Activated CD4-positive, alpha-beta T cell treated with anti-CD3 and anti-CD28 coated beads for 36 hours (primary cell): ENCODE data around the gene CUX1. TPM values are rescaled to one million over a fixed set of nuclear protein-coding genes. Genes with fewer than 3 reads are reported as not detected.
"Not testable (repeated sequence)": the region's sequence is repeated elsewhere in the genome, so short reads cannot be mapped to it uniquely, and the experiment has no call there.

Experiments used
- ATAC-seq: fragments of 200-7000 bp; cut with Tn5 transposase; one replicate; pipeline ENCODE4 v1.10.0; 2021; ENCODE audit warnings: mild to moderate bottlenecking, moderate library complexity
- CTCF ChIA-PET: fragments of 350-600 bp; sonication (Branson Sonifier 250); formaldehyde crosslinking; loops from one replicate; lab custom pipeline; 2021; ENCODE audit warnings: antibody characterized with exemption; lab: Charles Lee
- POLR2A ChIA-PET: fragments of 350-600 bp; sonication (Branson Sonifier 250); formaldehyde crosslinking; loops from one replicate; lab custom pipeline; 2021; ENCODE audit warnings: antibody characterized with exemption, inconsistent platforms; lab: Charles Lee
- DNase-seq: peaks from one replicate; pipeline ENCODE4 v3.0.0-alpha.2; 2020
- H3K27ac Mint-ChIP-seq: one replicate; pipeline ENCODE4 v1.8.0; 2021; ENCODE audit warnings: mixed read lengths
- H3K27me3 Mint-ChIP-seq: one replicate; pipeline ENCODE4 v1.8.0; 2021; ENCODE audit warnings: mixed read lengths
- H3K36me3 Mint-ChIP-seq: one replicate; pipeline ENCODE4 v1.8.0; 2021; ENCODE audit warnings: low read depth, mixed read lengths
- H3K4me1 Mint-ChIP-seq: one replicate; pipeline ENCODE4 v1.8.0; 2021; ENCODE audit warnings: mixed read lengths
- H3K4me3 Mint-ChIP-seq: one replicate; pipeline ENCODE4 v1.8.0; 2021; ENCODE audit warnings: mild to moderate bottlenecking, moderate library complexity, mixed read lengths
- H3K9me3 Mint-ChIP-seq: one replicate; pipeline ENCODE4 v1.8.0; 2021; ENCODE audit warnings: low read depth, mixed read lengths
- intact Hi-C, 2 experiments: fragments of 100-400 bp; cut with DNase I in 1 of 2; cut with micrococcal nuclease in 1 of 2; formaldehyde crosslinking; loops; one replicate each; pipeline versions ENCODE4 v1.14.2 to v1.15.1; 2022 to 2024; cut with DNase I, micrococcal nuclease
- total RNA-seq, 2 experiments: library from RNA; stranded (reverse); gene quantifications; one replicate each; pipeline ENCODE4 v1.2.3, GENCODE V29; 2021

Gene CUX1
- total RNA-seq, 2 experiments from 2014 or later, result 21.6 to 23.5 TPM

DNA sequence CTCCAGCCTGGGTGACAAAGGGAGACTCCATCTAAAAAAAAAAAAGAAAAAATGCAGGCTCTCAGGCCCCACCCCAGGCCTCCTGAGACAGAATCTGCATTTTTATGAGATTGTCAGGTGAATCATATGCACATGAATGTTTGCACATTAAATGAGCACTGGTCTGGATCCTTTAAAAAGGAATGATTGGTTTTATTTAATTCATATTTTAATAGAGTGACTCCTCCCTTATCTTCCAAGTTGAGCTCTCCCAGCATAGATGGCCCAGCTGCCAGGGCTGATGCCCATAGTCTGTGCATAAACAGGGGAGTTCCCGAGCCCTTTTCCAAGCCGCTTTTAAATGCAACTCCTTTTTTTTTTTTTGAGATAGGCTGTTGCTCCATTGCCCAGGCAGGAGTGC lies 28.5 kb downstream of the CUX1 start:
- intact Hi-C loops, result no loop called here
- Mint-ChIP-seq H3K27ac (no peak overlapping the region), H3K4me1 (peaks cover 6% of the 10 kb centered on the region), H3K36me3 (peaks cover 1% of the 10 kb centered on the region), H3K4me3 (no peak overlapping the region), H3K9me3 (no peaks in the 10 kb centered on the region), H3K27me3 (no peaks in the 10 kb centered on the region)
- ATAC-seq (no peak), DNase-seq (no peak)
- CTCF ChIA-PET, result interaction anchor here (0.8 to 1.6 kb wide), 3 partner anchors 11 to 349 kb away, joined by 4 to 8 read pairs (median 7); no protein-coding TSS in a partner anchor
- POLR2A ChIA-PET, result no interaction called here

DNA sequence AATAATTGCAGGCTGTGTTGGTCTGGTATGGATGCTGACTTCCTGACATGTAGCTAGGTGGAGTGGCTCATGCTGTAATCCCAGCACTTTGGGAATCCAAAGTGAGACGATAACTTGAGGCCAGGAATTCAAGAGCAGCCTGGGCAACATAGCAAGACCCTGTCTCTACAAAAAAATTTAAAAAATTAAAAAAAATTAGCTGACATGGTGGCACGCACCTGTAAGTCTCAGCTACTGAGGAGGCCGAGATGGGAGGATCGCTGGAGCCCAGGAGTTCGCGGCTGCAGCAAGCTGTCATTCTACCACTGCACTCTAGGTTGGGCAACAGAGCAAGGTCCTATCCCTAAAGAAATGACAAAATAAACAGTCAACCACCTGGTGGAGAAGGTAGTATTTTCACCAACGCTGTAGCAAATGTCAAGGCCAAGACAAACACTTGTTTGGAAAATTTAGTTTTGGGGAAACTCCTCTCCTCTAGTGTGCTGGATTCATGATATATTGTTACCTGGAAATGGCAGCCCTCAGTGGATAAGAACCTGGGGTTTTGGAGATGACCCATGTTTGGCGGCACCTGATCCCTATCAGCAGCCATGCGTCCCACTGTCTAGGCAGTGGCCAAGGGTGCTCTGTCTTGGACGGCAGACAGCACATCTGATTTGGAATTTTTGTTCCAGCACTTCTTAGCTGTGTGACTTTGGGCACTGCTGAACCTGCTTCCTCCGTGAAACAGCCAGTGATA lies 29.5 kb downstream of the CUX1 start:
- ATAC-seq, result no peak
- Mint-ChIP-seq H3K27me3 (no peaks in the 10 kb centered on the region), H3K4me1 (peaks cover 6% of the 10 kb centered on the region), H3K36me3 (peaks cover 1% of the 10 kb centered on the region), H3K27ac (no peak overlapping the region), H3K4me3 (no peak overlapping the region), H3K9me3 (no peaks in the 10 kb centered on the region)
- ChIA-PET CTCF (interaction anchor here (0.6 to 1.6 kb wide), 3 partner anchors 10 to 42 kb away, joined by 3 to 8 read pairs (median 7); no protein-coding TSS in a partner anchor), POLR2A (no interaction called here)
- no peak for DNase-seq
- intact Hi-C loops, result no loop called here

DNA sequence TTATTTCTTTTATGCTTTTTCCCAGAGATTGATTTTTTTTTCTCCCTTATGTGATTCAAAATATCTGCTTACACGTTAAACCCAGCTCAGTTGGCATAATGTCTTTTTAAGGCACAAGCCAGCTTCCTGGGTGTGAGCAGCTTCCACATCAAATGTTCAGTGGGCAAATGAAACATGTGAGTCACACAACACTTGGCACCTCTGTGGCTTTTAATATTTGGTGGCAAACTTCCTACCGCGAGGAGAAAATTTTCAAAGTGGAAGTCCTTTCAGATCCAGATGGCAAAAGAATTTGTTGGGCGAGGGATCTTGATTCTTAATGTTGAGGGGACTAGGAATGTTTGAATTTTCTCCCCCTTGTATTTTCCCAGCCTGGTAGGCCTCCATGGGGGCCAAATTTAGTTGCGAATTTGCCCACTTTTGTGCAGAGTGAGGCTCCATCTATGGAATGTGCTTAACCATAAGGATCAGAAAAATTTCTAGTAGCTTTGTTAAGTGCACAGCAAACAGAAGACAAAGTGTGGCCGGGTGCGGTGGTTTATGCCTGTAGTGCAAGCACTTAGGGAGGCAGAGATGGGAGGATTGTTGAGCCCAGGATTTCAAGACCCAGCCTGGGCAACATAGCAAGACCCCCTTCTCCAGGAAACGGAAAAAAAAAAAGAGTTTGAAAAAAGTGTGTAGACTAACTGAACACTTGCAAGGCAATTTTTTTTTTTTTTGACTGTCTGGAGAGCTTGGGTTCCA lies 31.0 kb downstream of the CUX1 start:
- ChIA-PET CTCF (interaction anchor here (1.1 to 1.6 kb wide), 2 partner anchors 8 to 10 kb away, joined by 4 to 6 read pairs; no protein-coding TSS in a partner anchor), POLR2A (interaction anchor here (0.6 kb wide), 1 partner anchor 21 kb away, joined by 4 read pairs; no protein-coding TSS in a partner anchor)
- Mint-ChIP-seq H3K4me1 (peaks cover 9% of the 10 kb centered on the region), H3K27me3 (no peaks in the 10 kb centered on the region), H3K9me3 (no peaks in the 10 kb centered on the region), H3K27ac (no peak overlapping the region), H3K36me3 (no peaks in the 10 kb centered on the region), H3K4me3 (no peak overlapping the region)
- ATAC-seq (no peak), DNase-seq (no peak)
- intact Hi-C loops, result no loop called here

DNA sequence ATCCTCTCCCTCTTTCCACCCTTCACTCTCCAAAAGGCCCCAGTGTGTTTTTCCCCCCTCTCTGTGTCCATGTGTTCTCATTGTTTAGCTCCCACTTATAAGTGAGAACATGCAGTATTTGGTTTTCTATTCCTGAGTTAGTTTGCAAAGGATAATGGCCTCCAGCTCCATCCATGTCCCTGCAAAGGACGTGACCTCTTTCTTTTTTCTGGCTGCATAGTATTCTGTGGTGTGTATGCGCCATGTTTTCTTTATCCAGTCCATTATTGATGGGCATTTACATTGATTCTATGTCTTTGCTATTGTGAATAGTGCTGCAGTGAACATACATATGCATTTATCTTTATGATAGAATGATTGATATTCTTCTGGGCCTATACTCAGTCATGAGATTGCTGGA lies 31.9 kb downstream of the CUX1 start:
- ATAC-seq, H3K27me3 Mint-ChIP-seq, H3K4me3 Mint-ChIP-seq, intact Hi-C loops, H3K9me3 Mint-ChIP-seq, DNase-seq, H3K27ac Mint-ChIP-seq, H3K36me3 Mint-ChIP-seq: not testable (repeated sequence)
- H3K4me1 Mint-ChIP-seq, result peaks cover 13% of the 10 kb centered on the region
- CTCF ChIA-PET, result interaction anchor here (1.6 kb wide), 1 partner anchor 9 kb away, joined by 6 read pairs; no protein-coding TSS in a partner anchor
- POLR2A ChIA-PET, result interaction anchor here (0.6 kb wide), 1 partner anchor 20 kb away, joined by 4 read pairs; no protein-coding TSS in a partner anchor

DNA sequence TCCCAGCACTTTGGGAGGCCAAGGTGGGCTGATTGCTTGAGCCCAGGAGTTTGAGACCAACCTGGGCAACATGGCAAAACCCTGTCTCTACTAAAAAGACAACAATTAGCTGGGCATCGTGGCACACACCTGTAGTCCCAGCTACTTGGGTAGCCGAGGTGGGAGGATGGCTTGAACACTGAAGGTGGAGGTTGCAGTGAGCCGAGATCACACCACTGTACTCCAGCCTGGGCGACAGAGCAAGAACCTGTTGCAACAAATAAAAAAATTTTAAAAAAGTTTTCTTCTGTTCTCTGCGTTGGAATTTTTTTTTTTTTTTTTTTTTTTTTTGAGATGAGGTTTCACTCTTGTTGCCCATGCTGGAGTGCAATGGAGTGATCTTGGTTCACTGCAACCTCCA lies 34.9 kb downstream of the CUX1 start:
- H3K27ac Mint-ChIP-seq, H3K4me3 Mint-ChIP-seq, CTCF ChIA-PET, H3K9me3 Mint-ChIP-seq, H3K27me3 Mint-ChIP-seq, DNase-seq, ATAC-seq, H3K36me3 Mint-ChIP-seq, intact Hi-C loops: not testable (repeated sequence)
- POLR2A ChIA-PET, result interaction anchor here (0.6 kb wide), 1 partner anchor 395 kb away, joined by 3 read pairs; no protein-coding TSS in a partner anchor
- peaks cover 40% of the 10 kb centered on the region for H3K4me1 Mint-ChIP-seq

DNA sequence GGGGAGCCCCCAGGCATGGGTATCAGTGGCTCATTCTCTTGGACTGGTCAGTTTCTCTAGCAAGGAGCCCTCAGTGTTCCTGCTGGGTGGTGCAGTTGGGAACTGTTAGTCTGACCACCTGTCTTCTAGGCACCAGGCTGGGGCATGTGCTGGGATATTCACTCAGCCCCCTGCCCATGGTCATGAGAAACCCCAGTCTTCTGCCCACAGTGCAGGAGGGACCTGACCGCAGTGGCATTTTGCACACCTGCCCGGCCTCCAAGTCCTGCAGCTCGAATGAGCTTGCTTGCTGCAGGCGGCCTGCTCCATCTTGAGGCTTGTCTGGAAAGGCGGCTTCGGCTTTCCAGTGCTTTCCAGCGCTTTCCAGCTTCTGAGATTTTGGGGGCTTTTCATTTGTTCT lies 36.3 kb downstream of the CUX1 start:
- no peak for DNase-seq
- ChIA-PET CTCF (no interaction called here), POLR2A (no interaction called here)
- intact Hi-C loops, result no loop called here
- Mint-ChIP-seq H3K4me1 (peaks cover 40% of the 10 kb centered on the region), H3K27ac (no peak overlapping the region), H3K4me3 (no peak overlapping the region), H3K9me3 (no peaks in the 10 kb centered on the region), H3K36me3 (no peaks in the 10 kb centered on the region), H3K27me3 (no peaks in the 10 kb centered on the region)
- ATAC-seq, result no peak

DNA sequence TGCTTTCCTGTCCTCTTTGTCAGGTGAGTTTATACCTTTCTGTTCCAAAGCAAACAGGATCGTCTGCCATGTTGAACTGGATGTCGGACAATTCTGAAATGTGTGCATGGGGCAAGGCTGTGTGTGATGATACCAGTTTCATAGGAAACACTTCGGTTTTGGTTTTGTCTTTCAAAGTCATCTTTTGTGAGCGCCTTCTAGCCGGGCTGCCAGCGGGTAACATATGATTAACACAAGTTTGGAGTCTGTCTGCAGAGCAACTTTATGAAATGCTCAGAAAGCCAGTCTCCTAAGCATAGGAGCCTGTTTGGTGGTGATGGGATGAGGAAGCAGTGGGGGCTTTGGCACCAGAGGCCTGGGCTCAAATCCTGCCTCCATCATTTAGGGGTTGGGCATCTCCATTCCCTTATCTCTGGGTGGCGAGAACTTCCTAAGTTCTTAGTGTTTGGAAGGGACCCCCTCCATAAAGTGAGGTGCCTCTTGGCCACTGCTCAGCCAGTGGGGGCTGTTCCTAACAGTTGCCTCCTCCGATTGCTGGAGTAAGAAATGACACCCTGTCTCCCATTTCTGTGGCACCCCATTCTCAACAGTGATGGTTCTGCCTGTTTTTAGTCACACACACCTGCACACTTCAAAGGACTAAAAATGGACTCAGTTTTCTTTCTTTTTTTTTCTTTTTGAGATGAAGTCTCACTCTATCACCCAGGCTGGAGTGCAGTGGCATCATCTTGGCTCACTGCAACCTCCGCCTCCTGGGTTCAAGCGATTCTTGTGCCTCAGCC lies 36.8 kb downstream of the CUX1 start:
- Mint-ChIP-seq H3K36me3 (no peaks in the 10 kb centered on the region), H3K4me1 (peaks cover 40% of the 10 kb centered on the region), H3K27me3 (no peaks in the 10 kb centered on the region), H3K27ac (no peak overlapping the region), H3K9me3 (no peaks in the 10 kb centered on the region), H3K4me3 (no peak overlapping the region)
- ATAC-seq, result no peak
- intact Hi-C loops, result no loop called here
- DNase-seq, result peak; percentile 30
- POLR2A ChIA-PET, result no interaction called here
- CTCF ChIA-PET, result no interaction called here

DNA sequence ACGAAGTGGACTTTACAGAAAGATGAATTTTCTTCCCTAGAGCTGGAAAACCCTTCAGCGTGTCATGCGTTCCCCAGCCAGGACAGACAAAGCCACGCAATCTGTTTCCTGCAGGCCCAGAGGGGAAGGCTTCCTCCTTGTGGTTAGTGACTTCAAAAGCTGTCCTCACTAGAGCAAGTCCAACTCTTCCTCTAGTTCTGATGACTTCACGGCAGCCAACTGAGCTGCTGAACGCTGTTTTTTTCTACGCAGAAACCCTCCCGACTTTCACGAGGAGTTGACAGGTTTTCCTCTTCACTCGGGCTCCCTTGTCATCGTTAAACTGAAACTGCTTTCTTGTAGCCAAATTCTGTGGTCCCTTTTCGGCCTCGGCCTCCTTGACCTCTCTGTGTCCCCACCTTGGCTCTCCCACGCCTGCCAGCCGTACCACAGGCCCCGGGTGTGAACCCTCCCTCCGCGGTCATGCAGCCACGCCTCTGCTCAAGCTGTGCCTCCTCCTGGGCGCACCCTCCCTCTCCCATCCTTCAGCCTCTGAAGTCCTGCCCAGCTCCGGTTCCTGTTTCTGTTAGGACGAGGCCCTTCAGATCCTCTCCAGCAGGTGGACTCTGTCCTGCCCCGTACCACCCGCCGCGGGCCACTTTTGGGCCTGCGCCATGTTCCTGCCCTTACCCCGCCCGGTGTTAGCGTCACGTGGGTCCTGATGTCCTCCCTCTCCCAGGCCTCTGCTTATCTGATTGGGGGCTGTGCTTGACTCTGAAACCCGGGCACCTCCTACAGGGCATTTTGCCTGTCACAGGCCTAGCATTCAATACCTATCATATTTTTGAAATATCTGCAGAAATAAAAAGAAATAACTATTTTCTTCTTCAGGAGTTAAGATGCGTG lies 39.3 kb downstream of the CUX1 start:
- Mint-ChIP-seq H3K27ac (peak overlapping the region; percentile 97), H3K27me3 (no peaks in the 10 kb centered on the region), H3K9me3 (no peaks in the 10 kb centered on the region), H3K36me3 (no peaks in the 10 kb centered on the region), H3K4me1 (peaks cover 42% of the 10 kb centered on the region), H3K4me3 (peak overlapping the region; percentile 85)
- CTCF ChIA-PET, result interaction anchor here (0.6 to 2.1 kb wide), 7 partner anchors 9 to 267 kb away, joined by 3 to 8 read pairs (median 4); no protein-coding TSS in a partner anchor
- DNase-seq, result peak; percentile 89
- intact Hi-C loops, result loop anchor here (1.0 to 2.0 kb wide), 4 partner anchors 41 to 168 kb away; no protein-coding TSS in a partner anchor
- peak; percentile 91 for ATAC-seq
- POLR2A ChIA-PET, result interaction anchor here (0.7 kb wide), 1 partner anchor 81 kb away, joined by 3 read pairs; no protein-coding TSS in a partner anchor

DNA sequence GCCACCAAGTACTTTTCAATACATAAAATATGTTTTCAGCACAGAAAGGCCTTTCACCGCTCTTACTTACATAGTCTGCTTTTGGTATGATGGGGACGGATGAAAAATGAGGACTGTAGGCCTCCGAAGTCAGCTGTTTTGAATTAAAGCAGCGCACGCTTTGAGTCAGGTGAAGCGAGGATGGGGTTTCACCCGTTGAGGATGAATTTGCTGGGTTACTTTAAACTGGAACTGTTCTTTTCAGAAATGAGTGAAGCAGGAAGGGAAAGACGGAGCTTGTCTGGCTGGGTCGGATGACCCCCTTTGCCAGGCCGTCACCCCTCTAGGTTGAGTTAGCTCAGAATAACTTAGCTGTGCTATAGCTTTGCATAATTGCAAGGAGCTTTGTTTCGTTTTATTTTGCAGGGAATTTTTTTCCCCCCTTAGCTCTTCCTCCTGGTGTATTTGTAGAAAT lies 40.0 kb downstream of the CUX1 start:
- intact Hi-C loops, result loop anchor here (1.0 to 2.0 kb wide), 3 partner anchors 42 to 114 kb away; no protein-coding TSS in a partner anchor
- ATAC-seq (peak; percentile 34), DNase-seq (peak; percentile 59)
- Mint-ChIP-seq H3K4me1 (peaks cover 42% of the 10 kb centered on the region), H3K4me3 (peak overlapping the region; percentile 85), H3K27me3 (no peaks in the 10 kb centered on the region), H3K9me3 (no peaks in the 10 kb centered on the region), H3K27ac (peak overlapping the region; percentile 97), H3K36me3 (no peaks in the 10 kb centered on the region)
- CTCF ChIA-PET, result interaction anchor here (0.5 to 2.1 kb wide), 9 partner anchors 9 to 266 kb away, joined by 3 to 8 read pairs (median 3); no protein-coding TSS in a partner anchor
- POLR2A ChIA-PET, result no interaction called here
